ENCODE results near the gene SLC12A7.

DNA sequence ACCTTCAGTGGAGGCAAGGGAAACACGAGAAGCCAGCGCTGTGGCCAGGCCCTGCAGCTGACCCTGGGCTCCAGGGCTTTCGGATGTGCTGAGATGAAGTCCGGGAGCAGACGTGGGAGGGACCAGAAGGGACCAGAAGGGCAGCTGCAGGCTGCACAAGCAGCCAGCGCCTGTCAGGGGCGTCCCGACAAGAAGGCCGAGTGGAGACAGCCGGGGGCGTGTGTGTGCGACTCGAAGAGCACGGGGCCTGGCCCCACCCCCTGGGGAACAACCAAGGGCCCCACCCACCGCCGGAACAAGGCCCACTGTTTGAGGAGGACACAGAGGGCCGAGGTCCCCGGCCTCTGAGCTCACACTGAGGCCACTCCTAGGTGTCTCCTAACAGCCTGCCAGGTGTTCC lies 31.4 kb downstream of the SLC12A7 start:
- TF ChIP-seq, protein P1, sequence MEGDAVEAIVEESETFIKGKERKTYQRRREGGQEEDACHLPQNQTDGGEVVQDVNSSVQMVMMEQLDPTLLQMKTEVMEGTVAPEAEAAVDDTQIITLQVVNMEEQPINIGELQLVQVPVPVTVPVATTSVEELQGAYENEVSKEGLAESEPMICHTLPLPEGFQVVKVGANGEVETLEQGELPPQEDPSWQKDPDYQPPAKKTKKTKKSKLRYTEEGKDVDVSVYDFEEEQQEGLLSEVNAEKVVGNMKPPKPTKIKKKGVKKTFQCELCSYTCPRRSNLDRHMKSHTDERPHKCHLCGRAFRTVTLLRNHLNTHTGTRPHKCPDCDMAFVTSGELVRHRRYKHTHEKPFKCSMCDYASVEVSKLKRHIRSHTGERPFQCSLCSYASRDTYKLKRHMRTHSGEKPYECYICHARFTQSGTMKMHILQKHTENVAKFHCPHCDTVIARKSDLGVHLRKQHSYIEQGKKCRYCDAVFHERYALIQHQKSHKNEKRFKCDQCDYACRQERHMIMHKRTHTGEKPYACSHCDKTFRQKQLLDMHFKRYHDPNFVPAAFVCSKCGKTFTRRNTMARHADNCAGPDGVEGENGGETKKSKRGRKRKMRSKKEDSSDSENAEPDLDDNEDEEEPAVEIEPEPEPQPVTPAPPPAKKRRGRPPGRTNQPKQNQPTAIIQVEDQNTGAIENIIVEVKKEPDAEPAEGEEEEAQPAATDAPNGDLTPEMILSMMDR (IDR thresholded peaks at IDR 0.05), result no peak
- no peak for TF ChIP-seq EP300 (IDR thresholded peaks at IDR 0.05)
- TF ChIP-seq POLR2A (IDR thresholded peaks at IDR 0.05), result no peak

Data from ovary (tissue), 3 donors.